Subcutaneous abdominal adipose tissue (tissue), 5 donors: ENCODE data around the gene LRRIQ1.
"Not testable (repeated sequence)": the region's sequence is repeated elsewhere in the genome, so short reads cannot be mapped to it uniquely, and the experiment has no call there.

ENCODE experiments used
- H3K27ac ChIP-seq: one replicate; pipeline ENCODE4 v1.7.0; 2013; ENCODE audit warnings: low read depth, mild to moderate bottlenecking, inconsistent platforms, low read length, moderate library complexity
- H3K27me3 ChIP-seq, 5 donors: one replicate each; pipeline ENCODE4 v1.7.0; 2013; ENCODE audit warnings: low read length in 5 of 5, inconsistent platforms in 1 of 5; ENCODE audit not compliant: control insufficient read depth in 5 of 5, insufficient read depth in 4 of 5
- H3K36me3 ChIP-seq, 5 donors: one replicate each; pipeline ENCODE4 v1.7.0; 2013; ENCODE audit warnings: low read length in 5 of 5; ENCODE audit not compliant: control insufficient read depth in 5 of 5, insufficient read depth in 5 of 5
- H3K4me1 ChIP-seq, 5 donors: one replicate each; pipeline ENCODE4 v1.7.0; 2013; ENCODE audit warnings: low read length in 5 of 5, mild to moderate bottlenecking in 3 of 5, moderate library complexity in 1 of 5; ENCODE audit not compliant: control insufficient read depth in 5 of 5, insufficient read depth in 5 of 5
- H3K4me3 ChIP-seq, 5 donors: one replicate each; pipeline ENCODE4 v1.7.0; 2013; ENCODE audit warnings: low read length in 5 of 5, low read depth in 1 of 5
- H3K9ac ChIP-seq, 5 donors: one replicate each; pipeline ENCODE4 v1.7.0; 2013; ENCODE audit warnings: low read length in 5 of 5, mild to moderate bottlenecking in 4 of 5, moderate library complexity in 3 of 5
- H3K9me3 ChIP-seq, 5 donors: one replicate each; pipeline ENCODE4 v1.7.0; 2013; ENCODE audit warnings: low read length in 5 of 5; ENCODE audit not compliant: control insufficient read depth in 5 of 5
- donor health status: healthy.
- donor health status: healthy.
- donor health status: healthy.
- donor health status: healthy.
- donor health status: healthy.

The LRRIQ1 gene

GRCh38 chr12:85182699-85183098 is 146.5 kb downstream of the LRRIQ1 start:
- Histone ChIP-seq H3K9me3 (no peaks in the 10 kb centered on the region), H3K4me3 (no peak overlapping the region), H3K4me1 (no peaks in the 10 kb centered on the region), H3K9ac (no peak overlapping the region), H3K36me3 (no peaks in the 10 kb centered on the region), H3K27ac (no peak overlapping the region), H3K27me3 (no peaks in the 10 kb centered on the region)

DNA sequence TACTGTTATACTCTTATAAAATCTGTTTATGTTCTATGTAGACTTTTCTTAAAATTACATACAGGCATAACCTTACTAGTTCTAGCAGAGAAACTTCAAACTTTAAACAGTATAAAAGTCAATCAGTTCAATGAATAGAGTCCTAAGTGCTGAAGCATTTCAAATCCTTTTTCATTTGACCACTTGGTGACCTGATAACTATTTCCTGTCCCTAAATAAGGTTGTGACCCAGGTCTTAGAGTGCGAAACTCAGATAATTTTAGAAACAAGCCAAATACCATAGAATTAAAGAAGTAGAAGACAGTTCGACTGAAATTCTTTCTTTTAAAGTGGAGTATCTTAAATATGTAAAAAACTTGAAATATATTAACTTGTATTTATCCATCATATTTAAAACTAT is 147.7 kb downstream of the LRRIQ1 start:
- no peak overlapping the region for H3K9ac ChIP-seq
- no peaks in the 10 kb centered on the region for H3K4me1 ChIP-seq
- H3K9me3 ChIP-seq = no peaks in the 10 kb centered on the region
- no peak overlapping the region for H3K27ac ChIP-seq
- no peaks in the 10 kb centered on the region for H3K36me3 ChIP-seq
- no peak overlapping the region for H3K4me3 ChIP-seq
- H3K27me3 ChIP-seq = no peaks in the 10 kb centered on the region

GRCh38 chr12:85186236-85186635 is 150.1 kb downstream of the LRRIQ1 start:
- Histone ChIP-seq H3K27ac (no peak overlapping the region), H3K36me3 (no peaks in the 10 kb centered on the region)

DNA sequence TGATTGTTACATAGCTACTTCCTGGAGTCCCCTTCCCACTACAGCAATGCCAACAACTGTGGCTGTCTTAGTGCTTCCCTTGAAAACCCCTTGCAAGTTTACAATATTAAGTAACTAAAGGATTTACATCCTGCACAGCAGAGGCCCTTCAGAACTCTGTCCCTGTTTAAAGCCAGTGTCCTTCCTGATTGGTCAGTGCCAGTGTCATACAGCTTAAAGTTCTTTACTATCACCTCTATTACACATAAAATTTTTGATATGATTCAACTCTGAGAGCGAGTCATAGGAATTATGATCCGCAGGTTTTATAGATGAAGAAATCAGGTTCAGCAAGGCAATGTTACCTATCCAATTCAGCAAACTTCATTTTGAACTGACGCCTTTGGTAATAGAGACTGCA is 152.5 kb downstream of the LRRIQ1 start:
- Histone ChIP-seq H3K36me3 (no peaks in the 10 kb centered on the region), H3K9ac (no peak overlapping the region), H3K27ac (no peak overlapping the region), H3K4me1 (no peaks in the 10 kb centered on the region), H3K4me3 (no peak overlapping the region), H3K27me3 (no peaks in the 10 kb centered on the region), H3K9me3 (no peaks in the 10 kb centered on the region)

More at GRCh38 chr12:85186236-85186635, 150.1 kb downstream of the LRRIQ1 start:
- H3K9me3 ChIP-seq = no peaks in the 10 kb centered on the region
- no peaks in the 10 kb centered on the region for H3K27me3 ChIP-seq
- H3K4me3 ChIP-seq = no peak overlapping the region
- H3K9ac ChIP-seq = no peak overlapping the region
- H3K4me1 ChIP-seq = no peaks in the 10 kb centered on the region

DNA sequence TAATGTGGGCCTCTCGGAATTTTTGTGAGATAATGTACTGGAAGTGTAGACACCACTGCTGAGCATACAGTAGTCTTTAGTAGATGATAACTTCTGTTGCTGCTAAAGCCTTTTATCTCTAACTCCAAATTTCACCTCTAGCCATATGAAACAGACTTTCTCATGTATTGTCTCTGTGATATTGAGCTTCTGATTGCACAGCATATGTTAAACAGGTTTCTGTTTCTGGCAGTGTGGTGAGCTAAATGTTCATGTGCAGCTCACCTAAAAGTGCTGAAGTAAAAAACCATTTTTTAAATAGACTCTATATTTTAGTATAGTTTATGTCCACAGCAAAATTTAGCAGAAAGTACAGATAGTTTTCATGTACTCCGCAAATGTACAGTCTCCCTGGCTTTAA is 154.6 kb downstream of the LRRIQ1 start:
- no peaks in the 10 kb centered on the region for H3K4me1 ChIP-seq
- no peaks in the 10 kb centered on the region for H3K36me3 ChIP-seq
- H3K4me3 ChIP-seq = no peak overlapping the region
- H3K27me3 ChIP-seq = no peaks in the 10 kb centered on the region
- no peak overlapping the region for H3K27ac ChIP-seq
- H3K9ac ChIP-seq = no peak overlapping the region
- H3K9me3 ChIP-seq = no peaks in the 10 kb centered on the region

DNA sequence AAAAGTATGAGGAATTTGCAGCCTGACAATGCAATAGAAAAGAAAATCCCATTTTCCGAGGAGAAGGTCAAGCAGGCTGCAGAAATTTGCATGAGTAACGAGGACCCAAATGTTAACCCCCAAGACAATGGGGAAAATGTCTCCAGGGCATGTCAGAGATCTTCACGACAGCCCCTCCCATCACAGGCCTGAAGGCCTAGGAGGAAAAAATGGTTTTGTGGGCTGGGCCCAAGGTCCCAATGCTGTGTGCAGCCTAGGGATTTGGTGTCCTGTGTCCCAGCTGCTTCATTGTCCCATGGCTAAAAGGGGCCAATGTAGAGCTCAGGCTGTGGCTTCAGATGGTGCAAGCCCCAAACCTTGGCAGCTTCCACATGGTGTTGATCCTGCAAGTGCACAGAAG is 167.7 kb downstream of the LRRIQ1 start:
- H3K9ac ChIP-seq, H3K4me3 ChIP-seq, H3K27ac ChIP-seq, H3K27me3 ChIP-seq, H3K4me1 ChIP-seq, H3K36me3 ChIP-seq, H3K9me3 ChIP-seq: not testable (repeated sequence)

- Histone ChIP-seq H3K36me3 (no peaks in the 10 kb centered on the region), H3K27ac (no peak overlapping the region), H3K9me3 (peaks cover 0 to 7% (median 5%) of the 10 kb centered on the region in 5 donors), H3K4me1 (no peaks in the 10 kb centered on the region), H3K27me3 (no peaks in the 10 kb centered on the region), H3K9ac (no peak overlapping the region), H3K4me3 (no peak overlapping the region)
Observed at GRCh38 chr12:85206543-85206942, 170.4 kb downstream of the LRRIQ1 start.

- H3K36me3 ChIP-seq, H3K4me3 ChIP-seq, H3K27me3 ChIP-seq, H3K9ac ChIP-seq, H3K27ac ChIP-seq, H3K9me3 ChIP-seq, H3K4me1 ChIP-seq: not testable (repeated sequence)
Observed at GRCh38 chr12:85224339-85224738, 188.2 kb downstream of the LRRIQ1 start.

DNA sequence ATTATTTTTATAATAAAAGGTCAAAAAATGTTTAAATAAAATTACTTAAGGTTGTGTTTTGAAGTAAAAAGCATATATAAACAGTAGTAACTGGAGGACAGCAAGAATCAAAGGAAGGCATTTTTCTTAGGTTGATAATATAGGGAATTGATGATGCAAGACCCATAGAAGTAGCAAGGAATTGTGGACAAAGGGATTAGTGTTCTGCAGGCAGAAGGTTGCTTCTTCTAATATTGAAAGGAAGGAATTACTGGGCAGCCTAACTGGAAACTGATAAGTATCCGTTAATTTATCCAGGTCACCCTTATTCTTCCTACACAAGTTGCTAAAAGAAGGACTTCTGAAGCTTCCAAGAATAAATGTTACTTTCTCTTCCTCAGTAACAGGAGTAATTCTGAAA is 189.3 kb downstream of the LRRIQ1 start:
- Histone ChIP-seq H3K4me1 (no peaks in the 10 kb centered on the region), H3K9ac (no peak overlapping the region), H3K4me3 (no peak overlapping the region), H3K27me3 (no peaks in the 10 kb centered on the region), H3K27ac (no peak overlapping the region), H3K9me3 (no peaks in the 10 kb centered on the region), H3K36me3 (no peaks in the 10 kb centered on the region)

GRCh38 chr12:85237327-85237726 is 201.2 kb downstream of the LRRIQ1 start:
- Histone ChIP-seq H3K27ac (no peak overlapping the region), H3K36me3 (no peaks in the 10 kb centered on the region), H3K4me1 (no peaks in the 10 kb centered on the region), H3K4me3 (no peak overlapping the region), H3K9me3 (peaks cover 0 to 5% (median 0%) of the 10 kb centered on the region in 5 donors), H3K9ac (no peak overlapping the region), H3K27me3 (no peaks in the 10 kb centered on the region)

DNA sequence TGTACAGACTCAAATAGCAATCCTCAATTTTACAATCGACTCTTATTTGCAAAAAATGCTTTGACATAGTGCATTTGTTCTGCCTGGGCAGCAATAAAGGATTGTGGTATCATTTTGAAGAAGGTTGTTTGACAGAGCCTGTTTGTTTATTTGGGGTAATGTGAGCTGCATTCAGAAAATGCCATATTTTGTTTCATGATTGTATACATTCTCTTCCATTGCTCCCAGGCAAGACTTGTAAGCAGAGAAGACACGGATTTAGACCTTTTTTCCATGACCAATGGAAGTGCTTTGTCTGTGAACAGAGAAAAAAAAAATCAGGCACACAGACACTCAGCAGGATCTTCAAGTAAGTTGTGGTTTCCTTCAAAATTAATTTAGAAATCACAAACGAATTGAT is 208.4 kb downstream of the LRRIQ1 start:
- Histone ChIP-seq H3K4me3 (no peak overlapping the region), H3K9ac (no peak overlapping the region), H3K9me3 (no peaks in the 10 kb centered on the region), H3K27ac (no peak overlapping the region), H3K4me1 (no peaks in the 10 kb centered on the region), H3K27me3 (no peaks in the 10 kb centered on the region), H3K36me3 (no peaks in the 10 kb centered on the region)
